Iris pigment epithelial cell (primary cell): ENCODE measurements around the gene TNPO1.
"Not testable (repeated sequence)": the region's sequence is repeated elsewhere in the genome, so short reads cannot be mapped to it uniquely, and the experiment has no call there.

ENCODE experiments used
- DNase-seq: peaks from one replicate; pipeline ENCODE4 v3.0.0-alpha.2; 2011; ENCODE audit warnings: low read depth

TNPO1 gene

DNA sequence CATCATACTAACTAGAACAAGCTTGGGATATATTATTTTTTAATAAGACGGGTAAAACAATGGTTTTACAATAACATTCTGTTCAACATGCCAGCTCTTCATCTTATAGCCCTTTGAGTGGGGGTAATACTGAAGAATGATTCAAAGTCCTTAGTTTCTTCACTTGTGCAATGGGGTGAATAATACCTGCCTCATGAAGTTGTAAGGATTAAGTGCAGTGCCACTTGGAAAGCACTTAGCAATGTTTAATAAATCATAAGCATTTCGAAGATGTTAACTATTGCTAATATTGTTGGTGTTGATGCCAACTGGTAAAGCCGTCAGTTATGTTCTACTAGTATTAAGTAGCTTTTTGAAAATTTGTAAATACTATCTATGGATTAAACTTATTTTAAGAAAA, 38.0 kb downstream of the TNPO1 start:
- DNase-seq, result no peak

DNA sequence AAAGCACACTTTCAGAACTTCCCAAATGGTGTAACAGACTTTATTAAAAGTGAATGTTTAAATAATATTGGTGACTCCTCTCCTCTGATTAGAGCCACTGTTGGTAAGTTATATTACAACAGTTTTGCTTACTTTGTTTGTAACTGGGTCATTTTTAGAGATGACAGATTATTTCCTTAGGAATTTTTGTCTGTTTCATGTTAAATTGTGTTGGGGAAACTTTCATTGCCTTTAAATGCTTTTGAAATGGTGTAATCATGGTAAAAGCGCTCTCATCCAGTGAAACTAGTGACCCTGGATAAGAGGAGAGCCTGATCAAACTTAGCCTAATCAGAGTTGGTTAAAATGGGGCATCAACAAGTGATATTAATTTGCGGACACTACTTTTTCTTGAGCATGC, 39.4 kb downstream of the TNPO1 start:
- DNase-seq, result no peak

DNA sequence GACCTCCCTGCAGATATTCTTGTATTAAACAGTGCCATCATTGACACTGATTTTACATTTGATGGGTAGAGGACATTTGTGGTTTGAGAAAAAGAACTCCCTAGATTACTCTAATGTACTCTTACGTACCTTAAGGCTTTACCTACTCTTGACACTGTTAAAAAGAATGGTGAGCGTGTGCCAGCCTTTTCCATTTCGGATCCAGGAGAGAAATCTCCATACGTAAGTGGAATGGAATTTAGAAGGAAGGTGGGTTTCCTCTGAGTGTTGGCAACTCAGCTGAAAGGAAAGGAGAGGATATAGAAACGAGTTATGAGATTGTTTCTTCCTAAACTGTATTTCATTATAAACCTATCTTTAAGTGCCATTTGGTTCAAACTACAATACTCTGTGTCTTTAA, 40.9 kb downstream of the TNPO1 start:
- no peak for DNase-seq

DNA sequence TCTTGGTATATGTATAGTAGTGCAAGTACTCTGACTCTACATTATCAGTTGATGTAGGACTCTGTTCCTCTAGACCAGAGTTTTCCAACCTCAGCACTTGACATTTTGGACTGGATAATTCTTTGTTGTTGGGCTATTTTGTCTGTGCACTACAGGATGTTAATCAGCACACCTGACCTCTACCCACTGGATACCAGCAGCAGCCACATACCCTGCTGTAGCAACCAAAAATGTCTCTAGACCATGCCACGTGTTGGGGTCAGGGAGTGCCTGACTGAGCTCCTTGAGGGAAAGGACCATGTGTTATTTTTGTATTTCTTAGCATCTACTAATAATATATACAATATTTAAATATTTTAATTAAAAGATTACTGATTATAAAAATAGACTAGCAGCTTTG, 42.7 kb downstream of the TNPO1 start:
- no peak for DNase-seq

DNA sequence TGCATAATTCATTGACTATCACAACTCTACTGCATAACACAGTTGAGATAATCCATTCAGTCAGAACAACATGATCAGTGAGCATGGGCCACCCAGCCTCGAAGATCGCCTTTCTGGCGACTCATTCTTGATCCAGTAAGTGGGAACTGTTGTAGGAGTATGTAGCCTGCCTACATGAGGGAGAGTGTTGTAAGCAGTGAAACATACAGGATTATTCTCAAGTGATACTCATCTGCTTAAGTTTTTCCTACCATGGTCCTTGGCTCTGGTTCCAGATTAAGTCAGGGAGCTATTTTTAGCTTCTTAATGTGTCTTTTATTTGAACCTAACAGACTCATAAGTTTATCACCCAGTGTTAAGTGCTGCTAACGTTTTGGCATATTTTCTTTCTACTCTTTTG, 44.0 kb downstream of the TNPO1 start:
- peak; percentile 79 for DNase-seq

DNA sequence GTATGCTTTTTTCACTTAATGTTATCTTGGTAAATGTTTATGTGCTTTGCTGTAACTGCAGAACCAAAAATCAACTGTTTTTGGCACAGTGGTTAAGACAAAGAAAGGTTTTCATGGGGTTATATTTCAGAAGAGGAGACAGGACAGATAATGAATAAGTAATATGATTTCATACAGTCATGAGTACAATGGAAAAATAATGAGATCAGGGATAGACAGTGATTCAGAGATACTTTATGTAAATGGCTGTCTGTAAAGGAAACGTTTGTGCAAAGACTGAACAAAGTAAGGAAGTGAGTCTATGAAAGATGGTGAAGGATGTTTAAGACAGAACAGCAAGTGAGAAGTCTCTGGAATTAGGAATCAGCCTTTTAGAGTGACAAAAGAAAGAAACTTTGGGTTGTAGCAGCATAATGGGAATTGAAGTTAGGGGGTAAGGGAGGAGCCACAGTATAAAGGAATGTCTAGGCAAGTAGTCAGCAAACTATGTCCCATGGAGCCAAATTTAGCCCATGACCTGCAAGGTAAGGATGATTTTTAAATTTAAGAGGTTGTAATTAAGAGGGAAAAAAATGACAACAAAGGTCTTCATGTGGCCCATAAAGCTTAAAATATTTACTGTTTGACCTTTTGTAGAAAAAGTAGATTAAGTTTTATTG, 55.0 kb downstream of the TNPO1 start:
- peak; percentile 54 for DNase-seq

DNA sequence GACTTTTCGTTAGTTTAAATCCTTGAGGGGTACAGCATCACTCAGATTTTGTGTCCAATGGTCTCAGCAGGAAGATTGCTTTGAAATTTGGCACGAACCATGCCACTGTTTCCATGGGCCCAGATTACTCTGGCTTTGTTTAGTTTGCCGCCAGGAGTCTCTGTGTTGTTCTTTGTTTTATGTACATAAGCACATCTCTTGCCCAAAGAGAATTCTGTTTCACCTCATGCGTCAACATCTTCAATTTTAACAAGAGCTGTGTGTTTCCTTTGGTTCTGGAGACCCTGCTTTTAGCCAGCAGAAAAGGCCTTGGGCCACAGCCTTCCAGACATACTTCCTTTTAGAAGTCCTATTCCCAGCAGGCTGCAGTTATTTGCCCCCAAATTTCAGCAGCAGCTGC, 62.4 kb downstream of the TNPO1 start:
- DNase-seq, result no peak

DNA sequence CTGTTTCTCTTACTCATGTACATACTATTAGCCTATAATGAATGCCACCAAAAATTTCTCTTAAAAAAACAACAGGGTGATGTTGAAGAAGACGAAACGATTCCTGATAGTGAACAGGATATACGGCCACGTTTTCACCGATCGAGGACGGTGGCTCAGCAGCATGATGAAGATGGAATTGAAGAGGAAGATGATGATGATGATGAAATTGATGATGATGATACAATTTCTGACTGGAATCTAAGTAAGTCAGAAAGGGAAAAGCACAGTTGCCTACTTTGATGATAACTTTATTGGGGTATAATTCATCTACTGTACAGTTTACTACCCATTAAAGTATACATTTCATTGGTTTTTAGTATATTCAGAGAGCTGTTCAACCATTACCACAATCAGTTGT, 66.5 kb downstream of the TNPO1 start:
- no peak for DNase-seq

DNA sequence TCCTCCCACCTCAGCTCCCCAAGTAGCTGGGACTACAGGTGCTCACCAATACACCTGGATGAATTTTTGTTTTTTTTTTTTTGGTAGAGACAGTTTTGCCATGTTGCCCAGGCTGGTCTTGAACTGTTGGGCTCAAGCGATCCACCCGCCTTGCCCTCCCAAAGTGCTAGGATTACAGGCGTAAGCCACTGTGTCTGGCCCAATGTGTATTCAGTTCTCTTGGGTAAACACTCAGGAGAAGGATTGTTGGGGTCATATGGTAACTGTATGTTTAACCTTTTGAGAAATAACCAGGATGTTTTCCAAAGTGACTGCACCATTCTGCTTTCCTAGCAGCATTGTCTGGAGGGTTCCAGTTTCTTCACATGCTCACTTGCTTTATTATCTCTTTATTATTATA, 67.4 kb downstream of the TNPO1 start:
- no peak for DNase-seq

DNA sequence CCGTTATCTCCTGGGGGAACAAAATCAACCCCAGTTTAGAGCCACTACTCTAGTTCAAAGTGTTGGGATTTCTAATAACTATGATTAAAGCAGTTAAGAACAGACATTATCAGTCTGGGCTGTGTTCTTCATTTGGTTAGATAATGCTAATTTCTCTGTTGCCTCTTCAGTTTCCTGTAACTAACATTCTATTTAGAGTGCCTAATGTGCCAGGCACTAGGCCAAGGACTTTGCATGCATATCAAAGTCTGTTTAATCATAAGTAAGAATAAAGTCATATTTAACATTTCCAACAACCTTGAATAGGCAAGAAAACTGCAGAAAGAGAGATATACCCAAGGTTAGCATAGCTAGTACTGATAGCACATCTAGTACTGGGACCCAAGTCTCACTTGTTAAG, 68.4 kb downstream of the TNPO1 start:
- no peak for DNase-seq

DNA sequence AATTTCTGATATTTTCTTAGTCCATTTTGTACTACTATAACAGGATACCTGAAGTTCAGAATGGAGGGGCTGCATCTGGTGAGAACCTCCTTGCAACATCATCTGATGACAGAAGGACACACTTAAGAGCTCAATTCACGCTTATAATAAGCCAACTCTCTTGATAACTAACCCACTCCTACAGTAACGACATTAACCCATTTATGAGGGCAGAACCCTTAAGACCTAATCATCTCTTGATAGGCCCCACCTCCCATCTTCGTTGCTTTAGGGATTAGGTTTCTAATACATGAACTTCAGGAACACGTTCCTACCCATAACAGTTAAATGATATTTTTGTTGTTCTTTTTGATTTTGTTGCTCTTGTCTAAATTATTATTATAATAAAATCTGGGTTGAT, 69.4 kb downstream of the TNPO1 start:
- no peak for DNase-seq

DNA sequence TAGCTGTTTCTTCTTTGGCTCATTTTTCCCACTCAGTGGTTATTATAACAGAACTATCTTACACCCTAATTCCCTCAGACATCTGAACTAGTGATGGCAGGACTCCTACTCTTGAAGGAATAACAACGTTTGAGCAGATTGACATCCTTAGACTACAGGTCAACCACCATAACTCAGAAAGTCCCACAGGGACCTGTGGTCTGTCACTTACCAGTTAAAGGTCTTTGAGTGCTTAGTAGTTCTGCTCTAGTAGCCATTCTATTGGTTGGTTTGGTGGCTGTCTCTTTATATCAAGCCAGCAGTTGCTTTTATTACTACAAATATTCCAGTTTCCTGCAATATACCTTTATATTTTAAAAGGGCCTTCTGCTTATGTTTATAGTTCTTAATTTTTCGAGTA, 72.1 kb downstream of the TNPO1 start:
- DNase-seq, result no peak

DNA sequence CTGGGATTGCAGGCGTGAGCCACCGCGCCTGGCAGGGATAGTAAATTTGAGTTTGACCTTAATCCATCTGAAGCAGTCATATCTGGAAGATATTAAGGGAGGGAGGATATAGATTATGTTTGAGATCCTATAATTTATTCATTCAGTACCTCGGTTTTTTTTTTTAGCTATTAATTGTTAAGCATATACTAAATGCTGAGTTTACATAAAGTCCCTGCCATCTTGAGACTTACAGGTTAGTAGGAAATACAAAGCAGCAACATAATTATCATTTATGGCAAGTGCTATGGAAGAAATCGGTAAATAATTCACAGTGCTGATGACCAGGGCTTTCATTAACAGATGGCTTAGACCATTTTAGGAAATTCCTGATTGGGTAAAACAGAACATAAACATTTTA, 72.9 kb downstream of the TNPO1 start:
- no peak for DNase-seq

DNA sequence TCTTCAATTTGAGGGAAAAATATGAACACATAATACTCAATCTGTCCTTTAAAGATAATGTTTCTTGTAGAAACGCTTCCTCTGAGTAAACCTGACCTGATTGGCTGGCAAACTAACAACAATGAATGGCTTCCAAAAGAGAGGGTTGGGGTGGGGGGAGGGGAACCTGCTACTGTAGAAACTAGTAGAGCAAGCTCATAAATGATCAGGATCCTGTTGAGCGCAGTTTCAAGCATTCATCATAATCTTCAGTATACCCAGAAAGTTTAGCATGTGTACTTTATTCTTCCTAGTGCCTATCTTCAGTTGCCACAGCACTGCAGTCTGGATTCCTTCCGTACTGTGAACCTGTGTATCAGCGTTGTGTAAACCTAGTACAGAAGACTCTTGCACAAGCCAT, 76.4 kb downstream of the TNPO1 start:
- no peak for DNase-seq

DNA sequence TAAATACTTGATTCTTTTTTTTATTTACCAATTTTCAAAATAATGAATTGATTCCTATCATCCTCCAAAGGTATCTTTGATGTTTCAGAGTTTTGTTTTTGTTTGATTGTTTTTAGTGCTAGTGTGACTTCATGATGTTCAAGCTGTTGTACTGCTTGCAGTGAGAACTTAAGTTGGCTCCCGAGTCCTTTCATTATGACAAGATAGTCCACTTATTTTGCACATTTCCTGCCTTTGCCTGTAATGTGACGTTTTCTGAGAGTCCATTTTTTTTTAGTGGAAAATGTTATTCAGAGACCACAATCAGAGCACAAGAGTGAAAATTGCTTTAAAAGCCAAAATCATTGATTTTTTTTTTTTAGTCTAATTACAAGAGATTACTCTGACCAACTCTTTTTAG, 79.3 kb downstream of the TNPO1 start:
- no peak for DNase-seq

DNA sequence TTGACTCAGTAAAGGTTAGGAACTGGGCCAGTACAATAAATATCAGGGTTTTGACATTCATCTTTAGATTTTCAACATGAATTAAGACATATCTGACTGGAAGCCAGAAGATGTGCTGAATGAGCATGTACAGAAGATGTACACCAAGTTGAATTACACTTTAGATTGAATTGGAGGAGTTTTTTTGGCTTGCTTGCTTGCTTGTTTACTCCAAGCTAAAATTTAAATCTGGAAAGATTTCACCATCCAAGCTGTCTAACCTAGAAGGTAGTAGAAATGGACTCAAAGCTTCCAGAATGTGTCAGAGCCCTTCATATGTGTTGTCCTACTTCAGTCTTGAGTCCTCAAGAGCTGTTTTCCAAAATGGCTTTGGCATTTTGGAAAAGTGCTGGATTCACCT, 90.3 kb downstream of the TNPO1 start:
- no peak for DNase-seq

DNA sequence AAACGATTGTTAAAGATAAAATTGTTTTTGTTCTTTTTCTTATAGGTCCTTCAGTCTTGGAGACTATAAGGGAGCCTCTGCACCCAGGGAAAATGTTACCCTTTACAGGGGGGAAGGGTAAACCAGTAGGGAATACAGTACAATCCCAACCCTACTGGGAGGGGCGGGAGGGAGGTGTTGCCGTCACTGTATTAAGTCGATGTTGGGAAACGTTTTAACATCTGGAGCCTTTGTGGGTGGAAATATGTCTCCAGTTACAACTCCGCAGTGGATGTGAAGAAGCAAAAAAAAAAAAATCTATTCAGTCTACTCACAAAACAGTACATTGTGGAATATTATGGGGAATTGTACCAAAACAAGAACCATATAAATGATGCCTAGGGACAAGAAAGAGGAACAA, 92.2 kb downstream of the TNPO1 start:
- no peak for DNase-seq

DNA sequence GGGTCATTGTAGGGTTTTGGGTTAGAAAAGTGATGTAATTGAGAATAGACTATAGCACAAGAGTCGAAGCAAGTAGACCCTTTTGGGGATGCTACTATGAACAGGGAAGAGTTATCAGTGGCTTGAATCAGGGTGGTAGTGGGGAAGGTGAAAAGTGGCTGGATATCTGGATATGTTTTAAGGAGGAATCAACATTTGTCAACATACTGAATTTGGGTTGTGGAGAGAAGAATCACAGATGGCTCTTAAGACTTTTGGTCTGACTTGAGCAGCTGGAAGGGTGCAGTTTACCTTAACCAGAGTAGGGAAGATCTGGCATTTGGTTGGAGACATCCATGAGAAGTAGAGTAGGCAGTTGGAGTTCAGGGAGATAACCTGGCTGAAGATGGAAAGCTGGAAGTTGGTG, 100.9 kb downstream of the TNPO1 start:
- DNase-seq, result no peak

DNA sequence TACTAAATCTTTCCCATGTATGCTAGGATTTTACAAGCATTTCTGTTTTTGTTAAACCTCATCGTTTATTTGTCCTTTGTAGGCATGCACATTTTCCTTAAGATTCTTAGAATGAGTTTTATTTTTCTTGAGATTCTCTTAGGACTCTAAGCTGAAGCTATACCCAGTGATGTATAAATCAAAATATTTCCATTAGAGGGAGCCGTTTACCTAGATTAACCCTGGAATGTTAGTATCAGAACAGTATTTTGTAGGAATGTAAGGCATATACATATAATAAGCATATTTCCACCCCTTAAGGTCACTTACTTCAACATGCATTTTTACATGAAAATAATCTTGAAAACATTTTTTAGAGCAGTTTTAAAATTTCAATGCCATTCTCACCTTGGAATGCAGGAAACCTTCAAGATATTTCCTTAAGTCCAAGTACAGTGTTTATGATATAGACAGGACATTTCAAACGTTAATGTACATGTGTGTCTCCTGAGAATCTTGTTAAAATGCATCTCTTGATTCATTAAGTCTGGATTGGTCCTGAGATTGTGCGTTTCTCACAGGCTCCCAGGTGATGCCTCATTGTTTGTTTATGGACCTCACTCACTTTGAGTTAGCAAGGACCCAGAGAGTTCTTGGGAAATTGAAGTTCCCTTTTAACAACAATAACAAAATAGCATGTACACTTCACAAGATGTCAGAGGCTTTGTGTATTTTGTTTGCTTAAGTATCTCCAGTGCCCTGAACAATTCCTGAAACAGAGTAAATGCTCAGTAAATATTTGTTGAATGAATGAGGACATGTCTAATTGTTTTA, 104.4 kb downstream of the TNPO1 start:
- peak; percentile 34 for DNase-seq

DNA sequence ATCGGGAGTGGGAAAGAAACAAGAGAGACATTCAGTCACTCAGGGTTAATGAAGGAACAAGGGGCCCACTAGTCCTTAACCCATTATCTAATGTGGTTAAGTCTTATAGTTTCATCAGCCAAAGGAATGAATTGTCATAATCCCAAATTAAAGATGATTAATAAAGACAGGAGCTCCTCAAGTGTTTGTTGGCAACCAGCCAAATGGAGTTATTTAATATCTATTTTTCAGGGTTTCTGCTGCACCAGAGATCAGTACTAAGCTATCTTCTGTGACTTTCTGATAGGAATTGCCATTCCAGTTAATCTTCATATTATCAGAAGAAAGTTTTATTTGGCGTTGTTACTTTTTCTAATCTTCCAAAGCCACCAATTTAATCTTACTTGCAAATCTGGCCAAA, 105.4 kb downstream of the TNPO1 start:
- no peak for DNase-seq

DNA sequence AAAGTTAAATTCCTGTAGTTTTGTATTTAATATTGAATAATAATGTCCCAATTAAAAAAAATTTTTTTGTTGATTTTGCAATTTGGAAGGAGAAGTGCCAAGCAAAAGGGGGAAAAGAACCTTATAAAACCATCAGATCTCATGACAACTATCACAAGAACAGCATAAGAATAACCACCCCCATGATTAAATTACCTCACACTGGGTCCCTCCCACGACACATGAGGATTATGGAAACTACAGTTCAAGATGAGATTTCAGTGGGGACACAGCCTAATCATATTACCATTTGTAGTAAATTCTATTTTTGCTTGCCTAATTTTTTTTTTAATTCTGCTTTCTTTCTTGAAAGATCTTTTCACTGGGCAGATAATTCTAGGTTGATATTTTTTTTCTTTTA, 106.0 kb downstream of the TNPO1 start:
- DNase-seq, result no peak

DNA sequence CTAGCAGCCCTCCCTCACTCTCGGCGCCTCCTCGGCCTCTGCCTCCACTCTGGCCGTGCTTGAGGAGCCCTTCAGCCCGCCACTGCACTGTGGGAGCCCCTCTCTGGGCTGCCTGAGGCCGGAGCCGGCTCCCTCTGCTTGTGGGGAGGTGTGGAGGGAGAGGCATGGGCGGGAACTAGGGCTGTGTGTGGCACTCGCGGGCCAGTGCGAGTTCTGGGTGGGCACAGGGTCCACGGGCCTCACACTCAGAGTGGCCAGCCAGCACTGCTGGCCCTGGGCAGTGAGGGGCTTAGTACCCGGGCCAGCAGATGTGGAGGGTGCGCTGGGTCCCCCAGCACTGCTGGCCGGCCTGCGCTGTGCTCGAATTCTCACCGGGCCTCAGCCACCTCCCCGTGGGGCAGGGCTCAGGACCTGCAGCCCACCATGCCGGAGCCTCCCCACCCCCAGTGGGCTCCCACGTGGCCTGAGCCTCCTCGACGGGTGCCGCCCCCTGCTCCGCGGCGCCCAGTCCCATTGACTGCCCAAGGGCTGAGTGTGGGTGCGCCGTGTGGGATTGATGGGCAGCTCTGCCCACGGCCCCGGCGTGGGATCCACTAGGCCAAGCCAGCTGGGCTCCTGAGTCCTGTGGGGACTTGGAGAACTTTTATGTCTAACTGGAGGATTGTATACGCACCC, 109.0 kb downstream of the TNPO1 start:
- DNase-seq, result no peak

DNA sequence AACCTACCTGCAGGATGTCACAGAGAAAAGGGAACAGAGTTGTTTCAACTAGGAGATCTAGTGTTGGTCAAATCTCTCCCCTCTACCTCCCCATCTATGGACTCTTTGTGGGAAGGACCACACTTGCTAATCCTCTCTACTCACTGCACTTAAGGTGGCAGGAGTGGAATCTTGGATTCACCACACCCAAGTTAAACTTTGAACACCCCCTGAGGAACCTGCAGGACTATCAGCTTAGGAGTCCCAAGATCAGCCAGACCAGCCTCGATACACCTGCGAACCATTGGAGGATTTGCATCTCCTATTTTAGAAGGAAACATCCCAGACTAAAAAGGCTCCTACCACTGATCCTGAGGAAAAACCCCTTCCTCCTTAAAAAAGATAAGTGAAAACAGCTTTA, 116.2 kb downstream of the TNPO1 start:
- not testable (repeated sequence) for DNase-seq
